Measurements from ENCODE around the gene MVK. TPM values are rescaled to one million over a fixed set of nuclear protein-coding genes. Genes with fewer than 3 reads are reported as not detected.
"Not testable (repeated sequence)": the region's sequence is repeated elsewhere in the genome, so short reads cannot be mapped to it uniquely, and the experiment has no call there.

MVK gene
- total RNA-seq, 1 experiment from 2014 or later: 28.9 TPM

- Mint-ChIP-seq H3K4me1 (ENCODE audit: low read depth, unreplicated experiment) (peaks cover 24% of the 10 kb centered on the region), H3K9me3 (ENCODE audit: unreplicated experiment) (no peaks in the 10 kb centered on the region), H3K36me3 (ENCODE audit: insufficient read depth, unreplicated experiment) (peaks cover 12% of the 10 kb centered on the region), H3K27me3 (ENCODE audit: insufficient read depth, unreplicated experiment) (no peaks in the 10 kb centered on the region), H3K27ac (ENCODE audit: unreplicated experiment) (no peak overlapping the region), H3K4me3 (ENCODE audit: unreplicated experiment) (no peak overlapping the region)
- DNase-seq: no peak
- Histone ChIP-seq H3K36me3 (ENCODE audit: control insufficient read depth, insufficient read depth, low read length) (no peaks in the 10 kb centered on the region), H3K4me3 (ENCODE audit: low read depth, low read length) (no peak overlapping the region), H3K27me3 (replicated peaks; ENCODE audit: control insufficient read depth, insufficient read depth, low read length) (no peaks in the 10 kb centered on the region), H3K9me3 (no peaks in the 10 kb centered on the region), H3K4me1 (peaks cover 29% of the 10 kb centered on the region)
- intact Hi-C loops (cut with micrococcal nuclease; ENCODE audit: unreplicated experiment): no loop called here
- ChIA-PET CTCF (no interaction called here), POLR2A (no interaction called here)
- no TSS peak for BruUV-seq (replicated peaks)
- TF ChIP-seq CTCF (IDR thresholded peaks at IDR 0.05; ENCODE audit: insufficient read depth in 1 of 2, low read depth in 1 of 2, low read length in 1 of 2, severe bottlenecking in 1 of 2, unreplicated experiment in 1 of 2): no peak
These were observed 27.4 kb downstream of the MVK start for GRCh38 chr12:109600995-109601394.

DNA sequence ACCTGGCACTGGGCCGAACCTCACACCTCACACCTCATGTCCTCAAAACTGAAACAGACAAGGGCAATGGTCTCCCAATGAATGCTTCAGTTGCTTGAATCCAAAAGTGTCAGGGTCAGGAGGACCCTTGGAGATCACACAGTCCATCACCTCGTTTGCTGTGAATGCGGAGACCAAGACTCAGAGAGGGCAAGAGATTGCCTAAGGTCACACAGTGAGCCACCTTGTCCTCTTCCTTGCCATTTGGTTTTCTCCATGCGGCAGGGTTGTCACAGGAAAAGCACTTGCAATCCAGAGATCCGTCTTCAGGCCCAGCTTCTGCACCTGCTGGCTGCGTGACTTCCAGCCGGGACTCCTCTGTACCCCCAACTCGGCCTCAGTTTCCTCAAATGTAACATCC is 28.0 kb downstream of the MVK start:
- H3K36me3 Mint-ChIP-seq (ENCODE audit: insufficient read depth, unreplicated experiment): peaks cover 12% of the 10 kb centered on the region
- CTCF ChIA-PET: no interaction called here
- intact Hi-C loops (cut with micrococcal nuclease; ENCODE audit: unreplicated experiment): no loop called here
- H3K27me3 Mint-ChIP-seq (ENCODE audit: insufficient read depth, unreplicated experiment): no peaks in the 10 kb centered on the region
- peaks cover 24% of the 10 kb centered on the region for H3K4me1 Mint-ChIP-seq (ENCODE audit: low read depth, unreplicated experiment)
- Histone ChIP-seq H3K36me3 (ENCODE audit: control insufficient read depth, insufficient read depth, low read length) (no peaks in the 10 kb centered on the region), H3K9me3 (no peaks in the 10 kb centered on the region), H3K27me3 (replicated peaks; ENCODE audit: control insufficient read depth, insufficient read depth, low read length) (no peaks in the 10 kb centered on the region), H3K4me3 (ENCODE audit: low read depth, low read length) (no peak overlapping the region), H3K4me1 (peaks cover 29% of the 10 kb centered on the region)
- no TSS peak for BruUV-seq (replicated peaks)
- no peaks in the 10 kb centered on the region for H3K9me3 Mint-ChIP-seq (ENCODE audit: unreplicated experiment)
- POLR2A ChIA-PET: no interaction called here
- TF ChIP-seq CTCF (IDR thresholded peaks at IDR 0.05; ENCODE audit: insufficient read depth in 1 of 2, low read depth in 1 of 2, low read length in 1 of 2, severe bottlenecking in 1 of 2, unreplicated experiment in 1 of 2): no peak
- DNase-seq: no peak
- no peak overlapping the region for H3K4me3 Mint-ChIP-seq (ENCODE audit: unreplicated experiment)
- H3K27ac Mint-ChIP-seq (ENCODE audit: unreplicated experiment): no peak overlapping the region

- CTCF ChIA-PET; H3K27me3 ChIP-seq (replicated peaks; ENCODE audit: control insufficient read depth, insufficient read depth, low read length); H3K4me3 ChIP-seq (ENCODE audit: low read depth, low read length); H3K9me3 Mint-ChIP-seq (ENCODE audit: unreplicated experiment); H3K4me3 Mint-ChIP-seq (ENCODE audit: unreplicated experiment); H3K9me3 ChIP-seq; H3K36me3 ChIP-seq (ENCODE audit: control insufficient read depth, insufficient read depth, low read length); intact Hi-C loops (cut with micrococcal nuclease; ENCODE audit: unreplicated experiment); DNase-seq; H3K27ac Mint-ChIP-seq (ENCODE audit: unreplicated experiment); POLR2A ChIA-PET; BruUV-seq (replicated peaks); H3K27me3 Mint-ChIP-seq (ENCODE audit: insufficient read depth, unreplicated experiment): not testable (repeated sequence)
- Mint-ChIP-seq H3K36me3 (ENCODE audit: insufficient read depth, unreplicated experiment) (peaks cover 12% of the 10 kb centered on the region), H3K4me1 (ENCODE audit: low read depth, unreplicated experiment) (peaks cover 24% of the 10 kb centered on the region)
- peaks cover 33% of the 10 kb centered on the region for H3K4me1 ChIP-seq
These were observed 28.5 kb downstream of the MVK start for GRCh38 chr12:109602132-109602531.

- DNase-seq: peak in 1 of 2 experiments; percentile 38
- Histone ChIP-seq H3K36me3 (ENCODE audit: control insufficient read depth, insufficient read depth, low read length) (no peaks in the 10 kb centered on the region), H3K4me1 (peaks cover 23% of the 10 kb centered on the region), H3K27me3 (replicated peaks; ENCODE audit: control insufficient read depth, insufficient read depth, low read length) (no peaks in the 10 kb centered on the region), H3K9me3 (no peaks in the 10 kb centered on the region), H3K4me3 (ENCODE audit: low read depth, low read length) (no peak overlapping the region)
- intact Hi-C loops (cut with micrococcal nuclease; ENCODE audit: unreplicated experiment): no loop called here
- no TSS peak for BruUV-seq (replicated peaks)
- Mint-ChIP-seq H3K4me3 (ENCODE audit: unreplicated experiment) (no peak overlapping the region), H3K4me1 (ENCODE audit: low read depth, unreplicated experiment) (peaks cover 17% of the 10 kb centered on the region), H3K36me3 (ENCODE audit: insufficient read depth, unreplicated experiment) (peaks cover 6% of the 10 kb centered on the region), H3K27ac (ENCODE audit: unreplicated experiment) (peak overlapping the region; percentile 69), H3K9me3 (ENCODE audit: unreplicated experiment) (no peaks in the 10 kb centered on the region), H3K27me3 (ENCODE audit: insufficient read depth, unreplicated experiment) (no peaks in the 10 kb centered on the region)
- CTCF ChIA-PET: interaction anchor here (1.1 to 1.2 kb wide), 2 partner anchors 45 to 111 kb away, joined by 3 to 6 read pairs; no protein-coding TSS in a partner anchor
- POLR2A ChIA-PET: no interaction called here
- TF ChIP-seq CTCF (IDR thresholded peaks at IDR 0.05; ENCODE audit: insufficient read depth in 1 of 2, low read depth in 1 of 2, low read length in 1 of 2, severe bottlenecking in 1 of 2, unreplicated experiment in 1 of 2): no peak
These were observed 30.6 kb downstream of the MVK start for GRCh38 chr12:109604132-109604585.

All from Caco-2 (cell line).